ENCODE data around the gene POLE2.

DNA sequence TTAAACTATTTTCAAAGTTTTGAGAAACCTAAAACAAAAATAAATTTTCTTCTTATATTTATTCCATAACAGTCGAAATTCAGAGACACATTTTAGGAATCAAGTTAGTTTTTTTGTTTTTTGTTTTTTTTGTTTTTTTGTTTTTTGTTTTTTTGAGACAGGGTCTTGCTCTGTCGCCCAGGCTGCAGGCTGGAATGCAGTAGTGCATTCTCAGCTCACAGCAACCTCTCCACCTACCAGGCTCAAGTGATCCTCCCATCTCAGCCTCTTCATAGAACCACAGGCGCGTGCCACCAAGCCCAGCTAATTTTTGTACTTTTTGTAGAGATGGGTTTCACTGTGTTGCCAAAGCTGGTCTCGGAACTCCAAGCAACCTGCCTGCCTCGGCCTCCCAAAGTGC lies 34.5 kb downstream of the POLE2 start:
- TF ChIP-seq CTCF (IDR thresholded peaks at IDR 0.05), result no peak
- no peak for TF ChIP-seq POLR2A (IDR thresholded peaks at IDR 0.05)
